MM.1S (cell line): ENCODE measurements around the gene TSSK1B.

Source experiments
- EZH2 ChIP-seq: fragments of 300-600 bp; sonication (generic); optimal IDR thresholded peaks from 2 replicates; pipeline ENCODE3; 2017; ENCODE audit warnings: low read depth, mild to moderate bottlenecking, antibody characterized with exemption, low read length, mixed read lengths
- EZH2phosphoT487 ChIP-seq: fragments of 300-600 bp; sonication (generic); IDR thresholded peaks from 2 replicates; pipeline ENCODE4 v1.6.1; 2018; ENCODE audit warnings: antibody characterized with exemption, low read length
- TF ChIP-seq, protein P1 (sequence below): fragments of 300-600 bp; sonication (generic); IDR thresholded peaks from 2 replicates; pipeline ENCODE4 v1.5.1; 2016; ENCODE audit warnings: antibody characterized with exemption, low read length, mixed read lengths

DNA sequence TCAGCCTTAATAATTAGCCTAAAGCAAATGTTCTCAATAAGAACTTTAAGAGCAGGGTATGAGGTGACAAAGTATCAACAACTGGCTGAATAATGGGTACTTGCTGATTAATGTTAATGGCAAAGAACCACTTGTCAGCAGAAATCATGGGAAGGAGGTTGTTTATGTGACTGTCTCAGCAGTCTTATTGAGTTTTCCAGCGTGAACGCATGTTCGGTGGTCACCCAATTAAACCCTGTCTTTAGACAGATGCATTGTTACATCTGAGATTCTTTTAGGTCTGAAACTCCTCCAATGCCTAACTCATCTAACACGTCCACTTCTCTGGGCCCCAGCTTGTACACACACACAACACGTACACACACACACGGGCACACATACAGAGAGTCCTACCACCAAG, 18.2 kb upstream of the TSSK1B start:
- TF ChIP-seq, protein P1, sequence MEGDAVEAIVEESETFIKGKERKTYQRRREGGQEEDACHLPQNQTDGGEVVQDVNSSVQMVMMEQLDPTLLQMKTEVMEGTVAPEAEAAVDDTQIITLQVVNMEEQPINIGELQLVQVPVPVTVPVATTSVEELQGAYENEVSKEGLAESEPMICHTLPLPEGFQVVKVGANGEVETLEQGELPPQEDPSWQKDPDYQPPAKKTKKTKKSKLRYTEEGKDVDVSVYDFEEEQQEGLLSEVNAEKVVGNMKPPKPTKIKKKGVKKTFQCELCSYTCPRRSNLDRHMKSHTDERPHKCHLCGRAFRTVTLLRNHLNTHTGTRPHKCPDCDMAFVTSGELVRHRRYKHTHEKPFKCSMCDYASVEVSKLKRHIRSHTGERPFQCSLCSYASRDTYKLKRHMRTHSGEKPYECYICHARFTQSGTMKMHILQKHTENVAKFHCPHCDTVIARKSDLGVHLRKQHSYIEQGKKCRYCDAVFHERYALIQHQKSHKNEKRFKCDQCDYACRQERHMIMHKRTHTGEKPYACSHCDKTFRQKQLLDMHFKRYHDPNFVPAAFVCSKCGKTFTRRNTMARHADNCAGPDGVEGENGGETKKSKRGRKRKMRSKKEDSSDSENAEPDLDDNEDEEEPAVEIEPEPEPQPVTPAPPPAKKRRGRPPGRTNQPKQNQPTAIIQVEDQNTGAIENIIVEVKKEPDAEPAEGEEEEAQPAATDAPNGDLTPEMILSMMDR = no peak
- TF ChIP-seq EZH2 = no peak
- TF ChIP-seq EZH2phosphoT487 = no peak
